Testis (tissue), 3 donors: ENCODE measurements around the gene ZNF22. TPM values are rescaled to one million over a fixed set of nuclear protein-coding genes. Genes with fewer than 3 reads are reported as not detected.

Source experiments
- DNase-seq: peaks from one replicate; pipeline ENCODE4 v3.0.0-alpha.2; 2019
- H3K27ac ChIP-seq, 2 donors: fragments of 200-600 bp; sonication (generic); one replicate each; pipeline ENCODE4 v1.5.1; 2019
- H3K27me3 ChIP-seq: fragments of 200-600 bp; sonication (generic); one replicate; pipeline ENCODE4 v1.5.1; 2019
- H3K36me3 ChIP-seq: fragments of 200-600 bp; sonication (generic); one replicate; pipeline ENCODE4 v1.5.1; 2017; ENCODE audit warnings: low read depth; ENCODE audit errors: missing control alignments
- H3K4me1 ChIP-seq: fragments of 200-600 bp; sonication (generic); one replicate; pipeline ENCODE4 v1.5.1; 2019
- H3K4me3 ChIP-seq, 2 donors: fragments of 200-600 bp; sonication (generic); one replicate each; pipeline ENCODE4 v1.5.1; 2017 to 2019
- H3K9me3 ChIP-seq: fragments of 200-600 bp; sonication (generic); one replicate; pipeline ENCODE4 v1.5.1; 2017
- CTCF ChIP-seq, 3 experiments: fragments of 450-650 bp in 2 of 3; fragments of 200-600 bp in 1 of 3; sonication (generic) in 1 of 3; IDR thresholded peaks; one replicate each; pipeline ENCODE4 v1.5.1; 2016 to 2019; ENCODE audit warnings: antibody characterized with exemption in 3 of 3, mild to moderate bottlenecking in 2 of 3, moderate library complexity in 1 of 3
- POLR2A ChIP-seq: fragments of 450-650 bp; IDR thresholded peaks from one replicate; pipeline ENCODE4 v1.6.1; 2017; ENCODE audit warnings: antibody characterized with exemption, mild to moderate bottlenecking, moderate library complexity
- WGBS, 2 donors: methylation state at CpG; one replicate each; pipeline ENCODE4 v1.1.5; 2018; 5-methylcytosine and 5-hydroxymethylcytosine counted together
- intact Hi-C: fragments of 100-400 bp; cut with DNase I; formaldehyde crosslinking; loops from one replicate; pipeline ENCODE4 v1.15.1; 2023; ENCODE audit warnings: low total_unique reads
- polyA plus RNA-seq: library from polyadenylated mRNA; stranded (reverse); fragments of 350-450 nt; fragmentation: Illumina TruSeq; extraction: RNeasy Lipid Tissue Mini Kit (QIAGEN cat#74804); gene quantifications from one replicate; pipeline ENCODE4 v1.2.3, GENCODE V29; 2014; ENCODE audit warnings: low read depth, low replicate concordance; ENCODE audit not compliant: insufficient read depth
- total RNA-seq, 2 donors: library from RNA; depleted of rRNA; stranded (reverse); fragments of >200 nt; gene quantifications; one replicate each; pipeline ENCODE4 v1.2.3, GENCODE V29; 2016

Gene ZNF22
- total and polyA plus RNA-seq, 3 donors from 2014 or later: 12.6 TPM

GRCh38 chr10:44994752-44995530 lies 5.8 kb upstream of the ZNF22 start:
- Histone ChIP-seq H3K4me1 (peaks cover 58% of the 10 kb centered on the region), H3K27me3 (no peaks in the 10 kb centered on the region), H3K36me3 (no peaks in the 10 kb centered on the region), H3K27ac (peak overlapping the region; percentile 75 to 86), H3K9me3 (no peaks in the 10 kb centered on the region), H3K4me3 (no peak overlapping the region)
- intact Hi-C loops: no loop called here
- TF ChIP-seq CTCF (IDR thresholded peaks at IDR 0.05): no peak
- TF ChIP-seq POLR2A: no peak
- WGBS, 2 donors: 86% methylated on average over 9 of the region's 9 CpGs
- peak; percentile 12 for DNase-seq

- peaks cover 59% of the 10 kb centered on the region for H3K4me1 ChIP-seq
- intact Hi-C loops: no loop called here
- TF ChIP-seq POLR2A (no peak), CTCF (IDR thresholded peaks at IDR 0.05) (no peak)
- no peaks in the 10 kb centered on the region for H3K36me3 ChIP-seq
- H3K27ac ChIP-seq: peak overlapping the region; percentile 75 to 86
- no peak overlapping the region for H3K4me3 ChIP-seq
- DNase-seq: no peak
- no peaks in the 10 kb centered on the region for H3K9me3 ChIP-seq
- no peaks in the 10 kb centered on the region for H3K27me3 ChIP-seq
- WGBS, 2 donors: 50 to 55% methylated on average over 4 of the region's 4 CpGs
Measured at GRCh38 chr10:44995581-44995913, 5.2 kb upstream of the ZNF22 start.

GRCh38 chr10:44995914-44996669 lies 4.6 kb upstream of the ZNF22 start:
- WGBS, 2 donors: 47% methylated on average over 2 to 9 of the region's 9 CpGs
- no peaks in the 10 kb centered on the region for H3K9me3 ChIP-seq
- peak; percentile 81 for DNase-seq
- no peaks in the 10 kb centered on the region for H3K36me3 ChIP-seq
- peak overlapping the region; percentile 75 to 86 for H3K27ac ChIP-seq
- intact Hi-C loops: no loop called here
- TF ChIP-seq POLR2A (no peak), CTCF (IDR thresholded peaks at IDR 0.05) (no peak)
- peaks cover 53% of the 10 kb centered on the region for H3K4me1 ChIP-seq
- no peak overlapping the region for H3K4me3 ChIP-seq
- H3K27me3 ChIP-seq: no peaks in the 10 kb centered on the region

- WGBS, 2 donors: 87 to 90% methylated on average over 6 of the region's 6 CpGs
- Histone ChIP-seq H3K36me3 (no peaks in the 10 kb centered on the region), H3K27me3 (no peaks in the 10 kb centered on the region), H3K9me3 (no peaks in the 10 kb centered on the region), H3K4me3 (no peak overlapping the region), H3K4me1 (peaks cover 44% of the 10 kb centered on the region), H3K27ac (peak overlapping the region; percentile 75 to 86)
- intact Hi-C loops: no loop called here
- DNase-seq: no peak
- TF ChIP-seq CTCF (IDR thresholded peaks at IDR 0.05): no peak
- no peak for TF ChIP-seq POLR2A
Measured at GRCh38 chr10:44997105-44997748, 3.5 kb upstream of the ZNF22 start.
